Aorta (tissue), 5 donors: ENCODE measurements around the gene LCNL1. TPM values are rescaled to one million over a fixed set of nuclear protein-coding genes. Genes with fewer than 3 reads are reported as not detected.

Experiments
- ATAC-seq: fragments of 200-7000 bp; cut with Tn5 transposase; one replicate; pipeline ENCODE4 v1.9.1; 2022; ENCODE audit warnings: moderate library complexity; ENCODE audit not compliant: low FRiP score
- DNase-seq, 2 donors: peaks; one replicate each; pipeline ENCODE4 v3.0.0-alpha.2; 2020
- H3K27ac ChIP-seq, 2 donors: one replicate each; pipeline ENCODE4 v1.5.1; 2013; ENCODE audit warnings: low read length in 2 of 2, mild to moderate bottlenecking in 2 of 2, moderate library complexity in 2 of 2, control low read depth in 1 of 2, inconsistent platforms in 1 of 2, low read depth in 1 of 2
- H3K27me3 ChIP-seq, 2 donors: one replicate each; pipeline ENCODE4 v1.6.1; 2013; ENCODE audit warnings: control low read depth in 1 of 2, low read length in 1 of 2, mild to moderate bottlenecking in 1 of 2, moderate library complexity in 1 of 2; ENCODE audit not compliant: insufficient read depth in 2 of 2, control insufficient read depth in 1 of 2
- H3K36me3 ChIP-seq, 2 donors: one replicate each; pipeline ENCODE4 v1.6.1; 2013; ENCODE audit warnings: control low read depth in 1 of 2, low read length in 1 of 2, mild to moderate bottlenecking in 1 of 2; ENCODE audit not compliant: insufficient read depth in 2 of 2, control insufficient read depth in 1 of 2
- H3K4me1 ChIP-seq, 2 donors: one replicate each; pipeline ENCODE4 v1.6.1; 2013; ENCODE audit warnings: low read length in 2 of 2, control low read depth in 1 of 2, mild to moderate bottlenecking in 1 of 2, moderate library complexity in 1 of 2; ENCODE audit not compliant: insufficient read depth in 2 of 2, control insufficient read depth in 1 of 2
- H3K4me3 ChIP-seq, 2 donors: one replicate each; pipeline ENCODE4 v1.5.1; 2013; ENCODE audit warnings: low read length in 2 of 2, control low read depth in 1 of 2, mild to moderate bottlenecking in 1 of 2
- H3K9me3 ChIP-seq: one replicate; pipeline ENCODE4 v1.6.1; 2013; ENCODE audit warnings: mild to moderate bottlenecking, low read length; ENCODE audit not compliant: control insufficient read depth
- WGBS, 2 donors: extraction: QIAGEN DNeasy Blood & Tissue Kit; methylation state at CpG; one replicate each; pipeline ENCODE4 v1.1.7; 2013; 5-methylcytosine and 5-hydroxymethylcytosine counted together
- intact Hi-C, 2 donors: fragments of 100-400 bp; cut with DNase I; formaldehyde crosslinking; loops; one replicate each; pipeline versions ENCODE4 v1.14.2 to v1.15.0; 2022
- polyA plus RNA-seq, 2 donors: library from polyadenylated mRNA; stranded (reverse); fragments of 200-250 nt; gene quantifications; one replicate each; pipeline ENCODE4 v1.2.3, GENCODE V29; 2013
- total RNA-seq, 2 donors: library from RNA; stranded (reverse); fragmentation: NEBNext Ultra II Directional; extraction: Animal tissue kit (Norgen Biotek cat#: 25700); gene quantifications; one replicate each; pipeline ENCODE4 v1.2.1, GENCODE V29; 2021
- donor health status: healthy with polysubstance abuse.
- donor health status: Bipolar disorder and iron deficiency.
- donor health status: DM: no; HTN: no; CAD: no.
- donor health status: DM: no; HTN: no; CAD: no.
- donor health status: DM: yes; HTN: yes; CAD: no.

Gene LCNL1
- total and polyA plus RNA-seq, 4 donors: 0.15 to 1.1 (median 0.36) TPM; not detected in 1

GRCh38 chr9:136990242-136990911, 7.6 kb downstream of the LCNL1 start:
- no peak overlapping the region for H3K4me3 ChIP-seq
- no peak for DNase-seq
- no peaks in the 10 kb centered on the region for H3K36me3 ChIP-seq
- intact Hi-C loops: loop anchor here (5.0 to 10.0 kb wide), 2 partner anchors 43 to 146 kb away; partner anchors contain the start of genes AJM1 (in 1 of the 2), C8G (in 1 of the 2) and PHPT1 (in 1 of the 2)
- H3K4me1 ChIP-seq: peaks cover 0 to 4% of the 10 kb centered on the region in 2 donors
- no peak for ATAC-seq
- no peak overlapping the region for H3K27ac ChIP-seq
- 87 to 92% methylated on average over 10 of the region's 10 CpGs for WGBS, 2 donors
- no peaks in the 10 kb centered on the region for H3K9me3 ChIP-seq
- no peaks in the 10 kb centered on the region for H3K27me3 ChIP-seq

DNA sequence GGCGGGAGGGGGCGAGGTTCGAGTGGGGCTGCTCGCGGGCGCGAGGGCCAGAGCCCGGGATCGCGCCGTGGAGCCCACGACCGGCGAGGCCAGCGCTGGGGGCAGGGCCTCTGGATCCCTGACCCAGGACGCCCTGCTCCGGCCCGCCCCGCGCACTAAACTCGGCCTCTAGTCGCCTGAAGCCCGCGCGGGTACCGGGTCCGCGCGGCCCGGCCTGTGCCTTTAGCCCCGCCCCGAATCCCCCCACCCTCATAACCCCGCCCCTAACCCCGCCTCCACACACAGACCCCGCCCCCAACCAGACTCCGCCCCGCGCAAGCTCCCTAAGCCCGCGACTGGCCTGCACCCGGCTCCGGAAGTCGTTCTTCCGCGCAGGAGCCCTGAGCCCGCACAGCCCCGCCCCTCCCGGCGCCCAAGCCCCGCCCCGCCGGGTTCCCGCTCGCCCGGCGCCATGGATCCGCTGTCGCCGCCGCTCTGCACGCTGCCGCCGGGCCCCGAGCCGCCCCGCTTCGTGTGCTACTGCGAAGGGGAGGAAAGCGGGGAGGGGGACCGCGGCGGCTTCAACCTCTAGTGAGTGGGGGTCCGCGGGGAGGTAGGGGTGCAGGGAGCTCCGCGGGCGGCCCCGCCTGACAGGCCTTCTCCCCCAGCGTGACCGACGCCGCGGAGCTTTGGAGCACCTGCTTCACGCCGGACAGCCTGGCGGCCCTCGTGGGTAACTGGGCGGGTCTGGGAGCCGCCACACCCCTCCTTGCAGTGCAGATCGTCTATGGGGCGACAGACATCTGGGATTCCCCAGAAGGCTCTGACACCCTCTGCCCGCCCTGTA, 9.4 kb downstream of the LCNL1 start, which contains the start of gene PAXX:
Gene PAXX (plus strand): TSS at position 430 of the 826 bp plus-strand sequence. CDS start 22 bp downstream, at position 452.
- Histone ChIP-seq H3K9me3 (no peaks in the 10 kb centered on the region), H3K36me3 (no peaks in the 10 kb centered on the region), H3K4me1 (peaks cover 0 to 4% of the 10 kb centered on the region in 2 donors), H3K4me3 (peak within 1 kb of the TSS; percentile 65 to 85), H3K27ac (no peak within 1 kb of the TSS), H3K27me3 (no peaks in the 10 kb centered on the region)
- ATAC-seq (peak; percentile 94), DNase-seq (peak; percentile 96 to 98)
- WGBS, 2 donors: 0 to 2% methylated on average over 54 to 92 of the region's 92 CpGs
- intact Hi-C loops: loop anchor here (5.0 to 10.0 kb wide), 2 partner anchors 45 to 147 kb away; partner anchors contain the start of genes AJM1 (in 1 of the 2), C8G (in 1 of the 2) and PHPT1 (in 1 of the 2)

DNA sequence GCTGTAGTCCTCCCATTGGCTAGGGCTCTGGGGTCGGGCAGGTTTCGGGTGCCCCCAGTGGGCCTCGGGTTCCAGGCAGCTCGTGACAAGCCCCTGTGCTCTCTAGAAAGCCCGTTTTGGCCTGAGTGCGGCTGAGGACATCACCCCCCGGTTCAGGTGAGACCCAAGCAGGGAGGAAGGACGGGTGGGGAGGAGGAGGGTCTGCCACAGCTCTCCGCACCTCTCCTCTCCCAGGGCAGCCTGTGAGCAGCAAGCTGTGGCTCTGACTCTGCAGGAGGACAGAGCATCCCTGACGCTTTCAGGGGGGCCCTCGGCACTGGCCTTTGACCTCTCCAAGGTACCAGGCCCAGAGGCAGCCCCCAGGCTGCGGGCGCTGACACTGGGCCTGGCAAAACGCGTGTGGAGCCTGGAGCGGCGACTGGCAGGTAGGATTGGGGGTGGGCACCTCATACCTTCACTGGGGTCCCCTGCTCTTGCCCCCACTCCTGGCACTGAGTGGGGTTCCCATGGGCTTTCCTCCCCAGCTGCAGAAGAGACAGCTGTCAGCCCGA, 10.1 kb downstream of the LCNL1 start:
- ATAC-seq (no peak), DNase-seq (no peak)
- peaks cover 0 to 4% of the 10 kb centered on the region in 2 donors for H3K4me1 ChIP-seq
- H3K36me3 ChIP-seq: no peaks in the 10 kb centered on the region
- H3K27ac ChIP-seq: no peak overlapping the region
- peak overlapping the region; percentile 65 to 85 for H3K4me3 ChIP-seq
- H3K27me3 ChIP-seq: no peaks in the 10 kb centered on the region
- intact Hi-C loops: loop anchor here (5.0 to 10.0 kb wide), 2 partner anchors 46 to 148 kb away; partner anchors contain the start of genes AJM1 (in 1 of the 2), C8G (in 1 of the 2) and PHPT1 (in 1 of the 2)
- WGBS, 2 donors: 38 to 45% methylated on average over 18 of the region's 18 CpGs
- H3K9me3 ChIP-seq: no peaks in the 10 kb centered on the region

DNA sequence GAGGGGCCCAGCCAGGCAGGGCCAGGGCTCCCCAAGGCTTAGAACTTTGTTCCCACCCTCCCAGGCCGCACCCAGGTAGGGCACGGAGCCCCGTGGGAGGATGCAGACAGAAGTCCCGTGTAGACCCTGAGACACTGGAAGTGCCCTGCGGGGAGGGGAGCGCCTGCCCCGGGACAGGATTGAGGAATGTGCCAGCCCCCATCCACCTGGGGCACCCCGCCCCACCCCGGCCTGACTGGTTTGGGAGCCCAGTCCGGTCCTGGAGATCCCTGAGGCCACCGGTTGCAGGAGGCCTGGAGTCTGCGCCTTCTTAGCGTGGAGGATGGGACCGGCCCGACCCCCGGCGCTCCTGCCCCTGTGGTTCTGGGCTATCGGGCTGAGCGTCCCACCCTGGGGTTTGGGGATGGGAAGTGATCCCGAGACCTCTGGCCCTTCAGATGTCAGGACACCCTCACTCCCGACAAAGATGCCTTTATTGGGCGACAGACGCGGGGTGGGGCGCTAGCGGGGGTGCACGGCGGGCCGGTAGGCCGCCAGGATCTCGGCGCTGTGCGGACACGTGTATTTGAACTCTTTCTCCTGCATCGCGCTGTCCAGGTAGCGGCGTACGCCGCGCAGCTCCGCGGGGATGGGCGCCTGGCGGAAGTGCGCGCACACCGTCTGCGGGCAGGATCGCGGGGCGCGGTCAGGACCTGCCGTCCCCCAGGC, 11.5 kb downstream of the LCNL1 start:
- DNase-seq (no peak), ATAC-seq (no peak)
- Histone ChIP-seq H3K27ac (no peak overlapping the region), H3K36me3 (no peaks in the 10 kb centered on the region), H3K4me3 (no peak overlapping the region), H3K4me1 (peaks cover 0 to 4% of the 10 kb centered on the region in 2 donors), H3K9me3 (no peaks in the 10 kb centered on the region), H3K27me3 (no peaks in the 10 kb centered on the region)
- 83 to 85% methylated on average over 50 to 54 of the region's 54 CpGs for WGBS, 2 donors
- intact Hi-C loops: loop anchor here (5.0 to 10.0 kb wide), 2 partner anchors 47 to 150 kb away; partner anchors contain the start of genes AJM1 (in 1 of the 2), C8G (in 1 of the 2) and PHPT1 (in 1 of the 2)

DNA sequence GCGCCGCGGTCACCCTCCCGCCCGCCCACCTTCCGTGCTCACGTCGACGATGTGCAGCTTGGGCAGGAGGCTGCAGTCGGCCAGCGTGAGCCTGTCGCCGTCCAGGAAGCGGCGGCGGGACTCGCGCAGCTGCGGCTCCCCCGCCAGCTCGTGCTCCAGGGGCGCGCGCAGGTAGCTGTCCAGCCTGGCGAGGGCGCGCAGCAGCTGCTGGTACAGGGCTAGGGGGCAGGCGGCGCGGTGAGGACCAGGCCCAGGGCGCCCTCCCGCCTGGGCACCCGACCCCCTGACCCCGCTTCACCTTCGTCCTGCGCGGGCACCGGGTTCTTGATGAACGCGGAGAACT, 12.1 kb downstream of the LCNL1 start:
- H3K27me3 ChIP-seq: no peaks in the 10 kb centered on the region
- WGBS, 2 donors: 52 to 65% methylated on average over 34 to 40 of the region's 40 CpGs
- no peaks in the 10 kb centered on the region for H3K36me3 ChIP-seq
- no peak overlapping the region for H3K4me3 ChIP-seq
- intact Hi-C loops: loop anchor here (5.0 to 10.0 kb wide), 2 partner anchors 48 to 150 kb away; partner anchors contain the start of genes AJM1 (in 1 of the 2), C8G (in 1 of the 2) and PHPT1 (in 1 of the 2)
- DNase-seq (no peak), ATAC-seq (no peak)
- H3K27ac ChIP-seq: no peak overlapping the region
- H3K4me1 ChIP-seq: peaks cover 0 to 4% of the 10 kb centered on the region in 2 donors
- H3K9me3 ChIP-seq: no peaks in the 10 kb centered on the region

GRCh38 chr9:136995362-136995761, 12.6 kb downstream of the LCNL1 start:
- no peak for DNase-seq
- Histone ChIP-seq H3K27me3 (no peaks in the 10 kb centered on the region), H3K9me3 (no peaks in the 10 kb centered on the region), H3K4me1 (peaks cover 0 to 4% of the 10 kb centered on the region in 2 donors), H3K27ac (no peak overlapping the region), H3K36me3 (no peaks in the 10 kb centered on the region), H3K4me3 (no peak overlapping the region)
- no peak for ATAC-seq
- intact Hi-C loops: loop anchor here in 1 of 2 donors (10.0 kb wide), 1 partner anchor 151 kb away; the partner anchor contains the start of genes AJM1 and PHPT1
- WGBS, 2 donors: 4 to 10% methylated on average over 23 to 30 of the region's 30 CpGs

GRCh38 chr9:136995772-136996311, 13.0 kb downstream of the LCNL1 start:
- no peak overlapping the region for H3K4me3 ChIP-seq
- WGBS, 2 donors: 0 to 5% methylated on average over 12 of the region's 12 CpGs
- H3K36me3 ChIP-seq: no peaks in the 10 kb centered on the region
- no peak overlapping the region for H3K27ac ChIP-seq
- no peak for ATAC-seq
- peaks cover 0 to 4% of the 10 kb centered on the region in 2 donors for H3K4me1 ChIP-seq
- no peaks in the 10 kb centered on the region for H3K27me3 ChIP-seq
- peak in 1 of 2 donors; percentile 79 for DNase-seq
- intact Hi-C loops: loop anchor here in 1 of 2 donors (2.0 to 10.0 kb wide), 2 partner anchors 41 to 151 kb away; partner anchors contain the start of genes AJM1 and PHPT1
- no peaks in the 10 kb centered on the region for H3K9me3 ChIP-seq
